ENCODE measurements around the gene PLA2G4E.

- TF ChIP-seq POLR2A (IDR thresholded peaks at IDR 0.05) (no peak), CTCF (IDR thresholded peaks at IDR 0.05) (no peak), EP300 (IDR thresholded peaks at IDR 0.05) (no peak)
Observed at GRCh38 chr15:41942886-41943285, 78.0 kb downstream of the PLA2G4E start.
